Activated naive CD8-positive, alpha-beta T cell treated with anti-CD3 and anti-CD28 coated beads for 36 hours (primary cell): ENCODE measurements around the gene PCBD1. TPM values are rescaled to one million over a fixed set of nuclear protein-coding genes. Genes with fewer than 3 reads are reported as not detected.
"Not testable (repeated sequence)": the region's sequence is repeated elsewhere in the genome, so short reads cannot be mapped to it uniquely, and the experiment has no call there.

ENCODE experiments used
- DNase-seq: peaks from one replicate; pipeline ENCODE4 v3.0.0; 2021
- H3K27ac Mint-ChIP-seq: one replicate; pipeline ENCODE4 v1.8.0; 2022; ENCODE audit warnings: mild to moderate bottlenecking, moderate library complexity, mixed read lengths
- H3K27me3 Mint-ChIP-seq: one replicate; pipeline ENCODE4 v1.8.0; 2022; ENCODE audit warnings: mild to moderate bottlenecking, mixed read lengths
- H3K36me3 Mint-ChIP-seq: one replicate; pipeline ENCODE4 v1.8.0; 2021; ENCODE audit warnings: mild to moderate bottlenecking, mixed read lengths
- H3K4me1 Mint-ChIP-seq: one replicate; pipeline ENCODE4 v1.8.0; 2021; ENCODE audit warnings: mixed read lengths
- H3K4me3 Mint-ChIP-seq: one replicate; pipeline ENCODE4 v1.8.0; 2022; ENCODE audit warnings: mild to moderate bottlenecking, moderate library complexity, mixed read lengths
- H3K9me3 Mint-ChIP-seq: one replicate; pipeline ENCODE4 v1.8.0; 2022; ENCODE audit warnings: mixed read lengths
- total RNA-seq, 2 experiments: library from RNA; stranded (reverse); gene quantifications; one replicate each; pipeline ENCODE4 v1.2.3, GENCODE V29; 2021

PCBD1 gene
- total RNA-seq, 2 experiments from 2014 or later = 36.1 to 37.3 TPM

- no peaks in the 10 kb centered on the region for H3K9me3 Mint-ChIP-seq
- no peak overlapping the region for H3K27ac Mint-ChIP-seq
- no peaks in the 10 kb centered on the region for H3K36me3 Mint-ChIP-seq
- peaks cover 3% of the 10 kb centered on the region for H3K4me1 Mint-ChIP-seq
- peak; percentile 57 for DNase-seq
- H3K27me3 Mint-ChIP-seq = no peaks in the 10 kb centered on the region
- no peak overlapping the region for H3K4me3 Mint-ChIP-seq
These were observed 37.2 kb upstream of the PCBD1 start for GRCh38 chr10:70925377-70926225.

GRCh38 chr10:70923696-70924095, 35.3 kb upstream of the PCBD1 start:
- no peaks in the 10 kb centered on the region for H3K27me3 Mint-ChIP-seq
- no peak overlapping the region for H3K27ac Mint-ChIP-seq
- H3K9me3 Mint-ChIP-seq = no peaks in the 10 kb centered on the region
- no peak overlapping the region for H3K4me3 Mint-ChIP-seq
- H3K4me1 Mint-ChIP-seq = peaks cover 3% of the 10 kb centered on the region
- H3K36me3 Mint-ChIP-seq = no peaks in the 10 kb centered on the region
- DNase-seq = no peak

- DNase-seq = no peak
- Mint-ChIP-seq H3K4me1 (peaks cover 3% of the 10 kb centered on the region), H3K36me3 (no peaks in the 10 kb centered on the region), H3K4me3 (no peak overlapping the region), H3K27ac (no peak overlapping the region), H3K9me3 (no peaks in the 10 kb centered on the region), H3K27me3 (no peaks in the 10 kb centered on the region)
These were observed 32.9 kb upstream of the PCBD1 start for GRCh38 chr10:70921285-70921684.

- H3K4me3 Mint-ChIP-seq = no peak overlapping the region
- H3K9me3 Mint-ChIP-seq = no peaks in the 10 kb centered on the region
- H3K36me3 Mint-ChIP-seq = no peaks in the 10 kb centered on the region
- H3K27ac Mint-ChIP-seq = no peak overlapping the region
- H3K4me1 Mint-ChIP-seq = peaks cover 3% of the 10 kb centered on the region
- no peaks in the 10 kb centered on the region for H3K27me3 Mint-ChIP-seq
- no peak for DNase-seq
These were observed 32.2 kb upstream of the PCBD1 start for GRCh38 chr10:70920519-70920918.

GRCh38 chr10:70919906-70920305, 31.5 kb upstream of the PCBD1 start:
- H3K27ac Mint-ChIP-seq, H3K36me3 Mint-ChIP-seq, H3K27me3 Mint-ChIP-seq, H3K9me3 Mint-ChIP-seq, DNase-seq, H3K4me3 Mint-ChIP-seq, H3K4me1 Mint-ChIP-seq: not testable (repeated sequence)

- DNase-seq = no peak
- no peaks in the 10 kb centered on the region for H3K27me3 Mint-ChIP-seq
- H3K4me1 Mint-ChIP-seq = no peaks in the 10 kb centered on the region
These were observed 30.6 kb upstream of the PCBD1 start for GRCh38 chr10:70918851-70919530.

GRCh38 chr10:70917635-70918034, 29.3 kb upstream of the PCBD1 start:
- Mint-ChIP-seq H3K9me3 (no peaks in the 10 kb centered on the region), H3K27ac (no peak overlapping the region), H3K36me3 (no peaks in the 10 kb centered on the region), H3K4me1 (no peaks in the 10 kb centered on the region), H3K4me3 (no peak overlapping the region), H3K27me3 (no peaks in the 10 kb centered on the region)
- no peak for DNase-seq

More at GRCh38 chr10:70918851-70919530, 30.6 kb upstream of the PCBD1 start:
- Mint-ChIP-seq H3K4me3 (no peak overlapping the region), H3K27ac (no peak overlapping the region), H3K36me3 (no peaks in the 10 kb centered on the region), H3K9me3 (no peaks in the 10 kb centered on the region)

GRCh38 chr10:70917226-70917625, 28.9 kb upstream of the PCBD1 start:
- Mint-ChIP-seq H3K27me3 (no peaks in the 10 kb centered on the region), H3K36me3 (no peaks in the 10 kb centered on the region), H3K9me3 (no peaks in the 10 kb centered on the region), H3K27ac (no peak overlapping the region), H3K4me3 (no peak overlapping the region), H3K4me1 (no peaks in the 10 kb centered on the region)
- DNase-seq = no peak

GRCh38 chr10:70916241-70916640, 27.9 kb upstream of the PCBD1 start:
- Mint-ChIP-seq H3K36me3 (no peaks in the 10 kb centered on the region), H3K4me1 (no peaks in the 10 kb centered on the region), H3K4me3 (no peak overlapping the region), H3K9me3 (no peaks in the 10 kb centered on the region), H3K27me3 (no peaks in the 10 kb centered on the region), H3K27ac (no peak overlapping the region)
- DNase-seq = no peak

- Mint-ChIP-seq H3K27ac (no peak overlapping the region), H3K9me3 (no peaks in the 10 kb centered on the region), H3K36me3 (no peaks in the 10 kb centered on the region)
These were observed 27.4 kb upstream of the PCBD1 start for GRCh38 chr10:70915806-70916205.

GRCh38 chr10:70915206-70915605, 26.8 kb upstream of the PCBD1 start:
- no peak for DNase-seq
- H3K9me3 Mint-ChIP-seq = no peaks in the 10 kb centered on the region
- no peaks in the 10 kb centered on the region for H3K4me1 Mint-ChIP-seq
- H3K36me3 Mint-ChIP-seq = no peaks in the 10 kb centered on the region
- H3K4me3 Mint-ChIP-seq = no peak overlapping the region
- H3K27me3 Mint-ChIP-seq = no peaks in the 10 kb centered on the region
- H3K27ac Mint-ChIP-seq = no peak overlapping the region

More at GRCh38 chr10:70915806-70916205, 27.4 kb upstream of the PCBD1 start:
- DNase-seq = no peak
- Mint-ChIP-seq H3K27me3 (no peaks in the 10 kb centered on the region), H3K4me1 (no peaks in the 10 kb centered on the region), H3K4me3 (no peak overlapping the region)

- Mint-ChIP-seq H3K27me3 (no peaks in the 10 kb centered on the region), H3K9me3 (no peaks in the 10 kb centered on the region), H3K27ac (no peak overlapping the region), H3K36me3 (no peaks in the 10 kb centered on the region), H3K4me3 (no peak overlapping the region), H3K4me1 (no peaks in the 10 kb centered on the region)
- DNase-seq = no peak
These were observed 26.0 kb upstream of the PCBD1 start for GRCh38 chr10:70914316-70914864.

GRCh38 chr10:70913893-70914240, 25.5 kb upstream of the PCBD1 start:
- Mint-ChIP-seq H3K36me3 (no peaks in the 10 kb centered on the region), H3K27ac (no peak overlapping the region), H3K4me3 (no peak overlapping the region), H3K27me3 (no peaks in the 10 kb centered on the region), H3K9me3 (no peaks in the 10 kb centered on the region), H3K4me1 (no peaks in the 10 kb centered on the region)
- no peak for DNase-seq

- Mint-ChIP-seq H3K36me3 (no peaks in the 10 kb centered on the region), H3K4me3 (no peak overlapping the region), H3K4me1 (no peaks in the 10 kb centered on the region), H3K27me3 (no peaks in the 10 kb centered on the region), H3K9me3 (no peaks in the 10 kb centered on the region), H3K27ac (no peak overlapping the region)
- DNase-seq = no peak
These were observed 25.0 kb upstream of the PCBD1 start for GRCh38 chr10:70913191-70913892.

GRCh38 chr10:70912556-70912955, 24.2 kb upstream of the PCBD1 start:
- no peak overlapping the region for H3K4me3 Mint-ChIP-seq
- H3K27ac Mint-ChIP-seq = no peak overlapping the region
- DNase-seq = no peak
- H3K9me3 Mint-ChIP-seq = no peaks in the 10 kb centered on the region
- H3K4me1 Mint-ChIP-seq = no peaks in the 10 kb centered on the region
- no peaks in the 10 kb centered on the region for H3K27me3 Mint-ChIP-seq
- no peaks in the 10 kb centered on the region for H3K36me3 Mint-ChIP-seq
